ENCODE results near the gene PLA2G12A. TPM values are rescaled to one million over a fixed set of nuclear protein-coding genes. Genes with fewer than 3 reads are reported as not detected.

Gene PLA2G12A
- total RNA-seq, 1 experiment from 2014 or later, result 47.3 TPM

- no peak overlapping the region for H2AFZ ChIP-seq (ENCODE audit: low read length)
- no peak overlapping the region for H3K27ac Mint-ChIP-seq
- H3K14ac ChIP-seq (ENCODE audit: insufficient read depth, low read length), result no peak overlapping the region
- no peaks in the 10 kb centered on the region for H3K27me3 ChIP-seq (ENCODE audit: insufficient read depth, low read length)
- H3K56ac ChIP-seq (ENCODE audit: insufficient read length, low read depth, low read length), result no peak overlapping the region
- H3T11ph ChIP-seq (ENCODE audit: low read length), result no peak overlapping the region
- H4K8ac ChIP-seq (replicated peaks; ENCODE audit: insufficient read length, low read depth, low read length), result no peak overlapping the region
- no peak overlapping the region for H3K4ac ChIP-seq (ENCODE audit: low read depth, low read length)
- H3K4me3 Mint-ChIP-seq, result no peak overlapping the region
- no peaks in the 10 kb centered on the region for H3K9me3 ChIP-seq (ENCODE audit: control insufficient read depth, low read depth, low read length)
- no peak overlapping the region for H2BK12ac ChIP-seq (ENCODE audit: insufficient read length, low read depth, low read length)
- no peak overlapping the region for H4K5ac ChIP-seq (ENCODE audit: insufficient read length, low read depth, low read length)
- H3K79me1 ChIP-seq (ENCODE audit: insufficient read depth, low read depth, low read length, poor library complexity, severe bottlenecking), result no peaks in the 10 kb centered on the region
- H4K20me1 ChIP-seq (ENCODE audit: control insufficient read depth, insufficient read depth, insufficient read length), result no peaks in the 10 kb centered on the region
- H3K23ac ChIP-seq (ENCODE audit: insufficient read length, low read depth, low read length), result no peak overlapping the region
- H3K9ac ChIP-seq (ENCODE audit: extremely low read depth, insufficient read length, low read length), result no peak overlapping the region
- H3K27ac ChIP-seq (ENCODE audit: insufficient read length, low read depth, low read length), result no peak overlapping the region
- H3K4me2 ChIP-seq (ENCODE audit: insufficient read depth, insufficient read length, low read length), result no peak overlapping the region
- H4K91ac ChIP-seq (ENCODE audit: insufficient read length, low read depth, low read length), result no peak overlapping the region
- no peak overlapping the region for H2BK5ac ChIP-seq (ENCODE audit: insufficient read length, low read length)
- no peak overlapping the region for H2BK20ac ChIP-seq (ENCODE audit: low read depth, low read length, poor library complexity, severe bottlenecking)
- H3K4me1 ChIP-seq (ENCODE audit: insufficient read depth, low read length), result no peaks in the 10 kb centered on the region
- no peaks in the 10 kb centered on the region for H3K36me3 Mint-ChIP-seq (ENCODE audit: insufficient read depth in 1 of 3, low read depth in 3 of 3)
- no peak overlapping the region for H3K18ac ChIP-seq (ENCODE audit: insufficient read length, low read depth, low read length)
- H3K4me1 Mint-ChIP-seq, result peaks cover 0 to 3% of the 10 kb centered on the region in 2 experiments; a peak in 2 of 4 replicates
- TF ChIP-seq CTCF (conservative IDR thresholded peaks at IDR 0.05), result no peak
- no peak overlapping the region for H2BK120ac ChIP-seq (ENCODE audit: low read depth, low read length, poor library complexity, severe bottlenecking)
- H3K9me3 Mint-ChIP-seq, result no peaks in the 10 kb centered on the region
- no peak overlapping the region for H2AK5ac ChIP-seq (ENCODE audit: insufficient read length, low read length)
- no peak for DNase-seq
- H2BK15ac ChIP-seq (ENCODE audit: low read depth, low read length), result no peak overlapping the region
- no peaks in the 10 kb centered on the region for H3K79me2 ChIP-seq (ENCODE audit: insufficient read depth, low read length)
- peaks cover 6% of the 10 kb centered on the region for H3K27me3 Mint-ChIP-seq (ENCODE audit: low read depth)
- no peaks in the 10 kb centered on the region for H3K23me2 ChIP-seq (ENCODE audit: insufficient read length, low read depth, low read length, poor library complexity, severe bottlenecking)
- no CpG with 5 or more reads among the region's 5 CpGs for WGBS (ENCODE audit: extremely low coverage, insufficient read length, low lambda C conversion rate)
Observed at GRCh38 chr4:109764789-109765402, 35.0 kb upstream of the PLA2G12A start.

Measured in H9 (cell line).